ENCODE measurements around the gene OASL. TPM values are rescaled to one million over a fixed set of nuclear protein-coding genes. Genes with fewer than 3 reads are reported as not detected.

The OASL gene
- total RNA-seq, 4 donors from 2014 or later, result 0.65 to 5.6 (median 2.1) TPM

DNA sequence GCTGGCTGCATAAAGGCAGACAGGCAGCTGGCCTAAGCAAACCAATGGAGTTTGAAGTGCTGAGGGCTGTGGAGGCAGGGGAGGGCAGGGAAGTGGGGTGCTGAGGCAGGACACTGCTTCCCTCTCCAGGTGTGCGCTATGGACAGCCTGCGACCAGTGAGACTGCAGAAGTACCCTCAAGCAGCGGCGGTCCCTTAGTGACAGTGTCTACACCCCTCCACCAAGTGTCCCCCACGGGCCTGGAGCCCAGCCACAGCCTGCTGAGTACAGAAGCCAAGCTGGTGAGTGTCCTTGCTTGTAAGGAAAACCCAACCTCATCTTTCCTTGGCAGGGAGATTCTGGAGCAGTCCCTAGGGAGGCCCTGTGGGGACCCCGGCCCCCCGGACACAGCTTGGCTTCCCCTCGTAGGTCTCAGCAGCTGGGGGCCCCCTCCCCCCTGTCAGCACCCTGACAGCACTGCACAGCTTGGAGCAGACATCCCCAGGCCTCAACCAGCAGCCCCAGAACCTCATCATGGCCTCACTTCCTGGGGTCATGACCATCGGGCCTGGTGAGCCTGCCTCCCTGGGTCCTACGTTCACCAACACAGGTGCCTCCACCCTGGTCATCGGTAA, 42.8 kb downstream of the OASL start:
- ATAC-seq (ENCODE audit: low FRiP score) (no peak), DNase-seq (ENCODE audit: low spot score) (no peak)
- TF ChIP-seq, protein P1, sequence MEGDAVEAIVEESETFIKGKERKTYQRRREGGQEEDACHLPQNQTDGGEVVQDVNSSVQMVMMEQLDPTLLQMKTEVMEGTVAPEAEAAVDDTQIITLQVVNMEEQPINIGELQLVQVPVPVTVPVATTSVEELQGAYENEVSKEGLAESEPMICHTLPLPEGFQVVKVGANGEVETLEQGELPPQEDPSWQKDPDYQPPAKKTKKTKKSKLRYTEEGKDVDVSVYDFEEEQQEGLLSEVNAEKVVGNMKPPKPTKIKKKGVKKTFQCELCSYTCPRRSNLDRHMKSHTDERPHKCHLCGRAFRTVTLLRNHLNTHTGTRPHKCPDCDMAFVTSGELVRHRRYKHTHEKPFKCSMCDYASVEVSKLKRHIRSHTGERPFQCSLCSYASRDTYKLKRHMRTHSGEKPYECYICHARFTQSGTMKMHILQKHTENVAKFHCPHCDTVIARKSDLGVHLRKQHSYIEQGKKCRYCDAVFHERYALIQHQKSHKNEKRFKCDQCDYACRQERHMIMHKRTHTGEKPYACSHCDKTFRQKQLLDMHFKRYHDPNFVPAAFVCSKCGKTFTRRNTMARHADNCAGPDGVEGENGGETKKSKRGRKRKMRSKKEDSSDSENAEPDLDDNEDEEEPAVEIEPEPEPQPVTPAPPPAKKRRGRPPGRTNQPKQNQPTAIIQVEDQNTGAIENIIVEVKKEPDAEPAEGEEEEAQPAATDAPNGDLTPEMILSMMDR (IDR thresholded peaks at IDR 0.05), result no peak

DNA sequence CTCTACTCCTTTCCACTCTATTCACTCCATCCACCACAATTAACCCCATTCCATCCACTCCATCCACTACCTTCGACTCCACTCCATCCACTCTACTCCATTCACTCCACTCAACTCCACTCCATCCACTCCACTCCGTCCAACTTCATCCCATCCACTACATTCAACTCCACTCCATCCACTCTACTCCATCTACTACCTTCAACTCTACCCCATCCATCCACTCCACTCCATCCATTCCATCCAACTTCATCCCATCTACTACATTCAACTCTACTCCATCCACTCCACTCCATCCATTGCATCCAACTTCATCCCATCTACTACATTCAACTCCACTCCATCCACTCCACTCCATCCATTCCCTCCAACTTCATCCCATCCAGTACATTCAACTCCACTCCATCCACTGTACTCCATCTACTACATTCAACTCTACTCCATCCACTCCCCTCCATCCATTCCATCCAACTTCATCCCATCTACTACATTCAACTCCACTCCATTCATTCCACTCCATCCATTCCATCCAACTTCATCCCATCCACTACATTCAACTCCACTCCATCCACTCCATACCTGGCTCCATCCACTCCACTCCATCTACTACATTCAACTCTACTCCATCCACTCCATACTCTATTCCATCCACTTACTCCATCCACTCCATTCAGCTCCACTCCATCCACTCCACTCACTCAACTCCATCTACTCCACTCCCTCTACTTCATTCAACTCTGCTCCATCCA, 44.3 kb downstream of the OASL start:
- TF ChIP-seq, protein P1 (IDR thresholded peaks at IDR 0.05), result no peak
- ATAC-seq (ENCODE audit: low FRiP score) (no peak), DNase-seq (ENCODE audit: low spot score) (no peak)

DNA sequence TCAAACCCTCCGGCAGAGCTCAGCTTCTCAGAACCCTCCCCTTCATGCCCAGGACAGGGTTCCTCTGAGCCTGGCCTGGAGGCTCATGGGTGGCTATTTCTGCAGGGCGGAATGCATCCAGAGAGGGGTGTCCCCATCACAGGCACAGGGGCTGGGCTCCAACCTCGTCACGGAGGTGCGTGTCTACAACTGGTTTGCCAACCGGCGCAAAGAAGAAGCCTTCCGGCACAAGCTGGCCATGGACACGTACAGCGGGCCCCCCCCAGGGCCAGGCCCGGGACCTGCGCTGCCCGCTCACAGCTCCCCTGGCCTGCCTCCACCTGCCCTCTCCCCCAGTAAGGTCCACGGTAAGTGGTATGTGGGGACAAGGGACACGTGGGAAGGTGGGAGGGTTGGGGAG, 45.0 kb downstream of the OASL start:
- TF ChIP-seq, protein P1 (IDR thresholded peaks at IDR 0.05), result no peak
- ATAC-seq (ENCODE audit: low FRiP score) (no peak), DNase-seq (ENCODE audit: low spot score) (no peak)

DNA sequence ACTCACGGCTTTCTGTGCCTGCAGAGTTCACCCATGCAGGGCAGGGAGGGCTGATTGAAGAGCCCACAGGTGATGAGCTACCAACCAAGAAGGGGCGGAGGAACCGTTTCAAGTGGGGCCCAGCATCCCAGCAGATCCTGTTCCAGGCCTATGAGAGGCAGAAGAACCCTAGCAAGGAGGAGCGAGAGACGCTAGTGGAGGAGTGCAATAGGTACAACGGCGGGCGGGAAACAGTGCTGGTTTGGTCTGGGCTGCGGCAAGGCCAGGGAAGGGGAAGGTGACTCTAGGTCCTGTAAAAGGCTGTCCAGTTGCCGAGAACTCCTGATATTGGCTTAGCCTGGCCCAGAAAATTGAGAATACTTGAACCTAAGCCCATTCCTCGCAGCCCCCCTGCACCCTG, 45.5 kb downstream of the OASL start:
- ATAC-seq (ENCODE audit: low FRiP score) (no peak), DNase-seq (ENCODE audit: low spot score) (no peak)
- TF ChIP-seq, protein P1 (IDR thresholded peaks at IDR 0.05), result no peak

DNA sequence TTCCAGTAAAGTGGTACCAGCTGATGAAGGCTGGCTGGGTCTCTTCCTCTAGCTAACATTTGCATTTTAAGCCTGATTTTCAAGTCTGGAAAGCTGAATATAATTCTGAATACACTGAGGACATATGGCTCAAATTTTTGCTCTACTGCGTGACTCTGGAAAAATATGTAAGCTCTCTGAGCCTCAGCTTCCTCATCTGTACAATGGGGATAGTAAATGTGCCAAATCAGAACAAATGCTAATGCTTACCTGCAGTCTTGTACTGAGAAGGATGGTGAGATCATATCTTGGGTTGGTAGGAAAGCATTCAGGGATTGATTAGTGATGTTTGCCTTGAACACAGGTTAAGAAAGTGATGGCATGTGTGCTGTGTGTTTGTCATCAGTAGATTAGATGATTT, 46.1 kb downstream of the OASL start:
- DNase-seq (ENCODE audit: low spot score) (no peak), ATAC-seq (ENCODE audit: low FRiP score) (no peak)
- TF ChIP-seq, protein P1 (IDR thresholded peaks at IDR 0.05), result no peak

DNA sequence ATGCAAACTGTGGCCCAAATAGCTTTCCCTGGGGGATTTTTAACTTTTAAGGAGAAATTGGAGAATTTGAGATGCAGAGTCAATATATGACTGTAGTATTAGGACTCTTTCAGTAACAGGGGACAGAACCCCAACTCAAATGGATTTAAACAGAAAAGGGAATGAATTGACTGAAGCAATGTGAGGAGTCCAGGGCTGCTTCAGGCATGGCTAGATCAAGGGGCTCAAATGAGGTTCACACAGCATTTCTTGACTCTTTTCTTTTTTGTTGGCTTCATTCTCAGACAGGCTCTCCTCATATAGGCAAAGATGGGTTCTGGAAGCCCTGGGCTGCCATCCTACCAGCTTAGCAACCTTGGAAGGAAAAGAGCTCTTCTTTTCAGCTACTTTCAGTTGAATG, 47.1 kb downstream of the OASL start:
- no peak for ATAC-seq (ENCODE audit: low FRiP score)
- TF ChIP-seq, protein P1 (IDR thresholded peaks at IDR 0.05), result no peak
- DNase-seq (ENCODE audit: low spot score), result no peak
